ENCODE measurements around the gene SERINC4.

DNA sequence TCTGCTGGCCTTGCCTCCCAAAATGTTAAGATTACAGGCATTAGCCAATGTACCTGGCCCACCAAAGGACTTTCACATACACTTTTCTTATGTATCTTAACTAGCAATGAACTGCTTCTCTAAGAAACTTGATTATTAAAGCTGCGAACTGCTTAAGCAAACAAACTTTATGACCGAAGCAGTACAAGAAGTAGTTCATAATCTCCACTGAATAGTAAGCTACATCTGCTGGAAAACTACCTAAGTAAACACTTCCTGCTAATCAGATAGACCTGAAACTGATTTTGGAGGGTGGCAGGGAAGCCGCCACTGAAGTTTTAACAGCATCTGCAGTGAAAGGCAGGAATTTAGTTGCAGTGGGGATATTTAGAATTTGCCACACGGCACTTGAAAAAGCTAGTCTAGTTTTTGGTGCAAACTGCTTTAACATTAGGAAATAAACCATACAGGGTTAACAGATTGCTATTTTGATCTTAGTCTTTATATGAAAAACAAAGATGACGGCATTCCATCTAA, 8.5 kb upstream of the SERINC4 start:
- TF ChIP-seq, protein P1, sequence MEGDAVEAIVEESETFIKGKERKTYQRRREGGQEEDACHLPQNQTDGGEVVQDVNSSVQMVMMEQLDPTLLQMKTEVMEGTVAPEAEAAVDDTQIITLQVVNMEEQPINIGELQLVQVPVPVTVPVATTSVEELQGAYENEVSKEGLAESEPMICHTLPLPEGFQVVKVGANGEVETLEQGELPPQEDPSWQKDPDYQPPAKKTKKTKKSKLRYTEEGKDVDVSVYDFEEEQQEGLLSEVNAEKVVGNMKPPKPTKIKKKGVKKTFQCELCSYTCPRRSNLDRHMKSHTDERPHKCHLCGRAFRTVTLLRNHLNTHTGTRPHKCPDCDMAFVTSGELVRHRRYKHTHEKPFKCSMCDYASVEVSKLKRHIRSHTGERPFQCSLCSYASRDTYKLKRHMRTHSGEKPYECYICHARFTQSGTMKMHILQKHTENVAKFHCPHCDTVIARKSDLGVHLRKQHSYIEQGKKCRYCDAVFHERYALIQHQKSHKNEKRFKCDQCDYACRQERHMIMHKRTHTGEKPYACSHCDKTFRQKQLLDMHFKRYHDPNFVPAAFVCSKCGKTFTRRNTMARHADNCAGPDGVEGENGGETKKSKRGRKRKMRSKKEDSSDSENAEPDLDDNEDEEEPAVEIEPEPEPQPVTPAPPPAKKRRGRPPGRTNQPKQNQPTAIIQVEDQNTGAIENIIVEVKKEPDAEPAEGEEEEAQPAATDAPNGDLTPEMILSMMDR (IDR thresholded peaks at IDR 0.05), result no peak
- no peak for TF ChIP-seq ZFX (IDR thresholded peaks at IDR 0.05; ENCODE audit: borderline replicate concordance)

All from 22Rv1 (cell line).